ENCODE measurements around the gene CCDC63. TPM values are rescaled to one million over a fixed set of nuclear protein-coding genes. Genes with fewer than 3 reads are reported as not detected.

CCDC63 gene
- polyA plus RNA-seq, 1 of the 3 experiments (the other 2 are of a cell fraction), result not detected

- POLR2A ChIA-PET, result no interaction called here
- no peaks in the 10 kb centered on the region for H3K36me3 ChIP-seq (replicated peaks in 1 of 2; ENCODE audit: control insufficient read depth in 1 of 2, insufficient read depth in 2 of 2, low read length in 1 of 2)
- H2AFZ ChIP-seq (ENCODE audit: low read depth), result no peak overlapping the region
- H3K79me2 ChIP-seq (ENCODE audit: insufficient read depth), result no peaks in the 10 kb centered on the region
- 10% methylated on average over 3 of the region's 3 CpGs for WGBS (ENCODE audit: low lambda C conversion rate)
- no peak overlapping the region for H3K4me2 ChIP-seq
- no peaks in the 10 kb centered on the region for H3K27me3 ChIP-seq (ENCODE audit: insufficient read depth)
- H3K9me3 ChIP-seq, result no peaks in the 10 kb centered on the region
- no peak overlapping the region for H3K9ac ChIP-seq
- H4K20me1 ChIP-seq (ENCODE audit: insufficient read depth), result no peaks in the 10 kb centered on the region
- CTCF ChIA-PET, result interaction anchor here (1.0 to 1.3 kb wide), 3 partner anchors 16 to 26 kb away, joined by 3 to 4 read pairs (median 3); no protein-coding TSS in a partner anchor
- no peaks in the 10 kb centered on the region for H3K9me2 ChIP-seq
- H3K27ac ChIP-seq (ENCODE audit: low read depth in 2 of 2, low read length in 1 of 2), result no peak overlapping the region
- TF ChIP-seq MEF2A (IDR thresholded peaks at IDR 0.05; ENCODE audit: borderline replicate concordance, low read depth) (no peak), CHD2 (IDR thresholded peaks at IDR 0.05; ENCODE audit: low read length, partially characterized antibody) (no peak), EP300 (IDR thresholded peaks at IDR 0.05; ENCODE audit: borderline replicate concordance in 1 of 2, low read depth in 1 of 2, low read length in 1 of 2) (no peak), USF1 (IDR thresholded peaks at IDR 0.05; ENCODE audit: borderline replicate concordance, low read depth) (no peak), USF2 (IDR thresholded peaks at IDR 0.05; ENCODE audit: borderline replicate concordance, low read depth, low read length) (no peak), TAF1 (IDR thresholded peaks at IDR 0.05; ENCODE audit: borderline replicate concordance, low read depth, low read length) (no peak), TEAD4 (IDR thresholded peaks at IDR 0.05; ENCODE audit: borderline replicate concordance, insufficient read depth) (no peak), GATA2 (CRISPR knock-in tag; IDR thresholded peaks at IDR 0.05) (no peak), MAX (IDR thresholded peaks at IDR 0.05; ENCODE audit: low read depth) (no peak), TCF12 (IDR thresholded peaks at IDR 0.05) (no peak), RFX5 (IDR thresholded peaks at IDR 0.05; ENCODE audit: low read length) (no peak), RAD21 (IDR thresholded peaks at IDR 0.05; ENCODE audit: low read length) (no peak), REST (IDR thresholded peaks at IDR 0.05; ENCODE audit: low read depth, low read length) (no peak), SIN3A (IDR thresholded peaks at IDR 0.05; ENCODE audit: borderline replicate concordance, low read depth, low read length) (no peak), RXRA (IDR thresholded peaks at IDR 0.05; ENCODE audit: borderline replicate concordance, low read depth) (no peak), IRF3 (IDR thresholded peaks at IDR 0.05; ENCODE audit: low read depth, low read length) (no peak), NRF1 (IDR thresholded peaks at IDR 0.05; ENCODE audit: low read depth, low read length) (no peak)
- H3F3A ChIP-seq (replicated peaks; ENCODE audit: insufficient read depth), result no peaks in the 10 kb centered on the region
- no peak overlapping the region for H3K4me3 ChIP-seq (ENCODE audit: low read depth in 2 of 2, low read length in 1 of 2)
- DNase-seq, result no peak
- no peaks in the 10 kb centered on the region for H3K4me1 ChIP-seq (ENCODE audit: control insufficient read depth in 1 of 2, insufficient read depth in 2 of 2, low read depth in 1 of 2, low read length in 1 of 2)
Observed at GRCh38 chr12:110869026-110869425, 22.2 kb downstream of the CCDC63 start.

All from SK-N-SH (cell line).